GM19328 (cell line): ENCODE data around the gene RANBP1.

Experiments used
- ATAC-seq: cut with Tn5 transposase; IDR thresholded peaks from one replicate; pipeline ENCODE4 v1.9.1; 2021; ENCODE audit warnings: mild to moderate bottlenecking, moderate library complexity; ENCODE audit not compliant: unreplicated experiment

The RANBP1 gene

GRCh38 chr22:20087319-20088262 lies 28.3 kb upstream of the RANBP1 start:
- no peak for ATAC-seq

GRCh38 chr22:20088263-20088648 lies 27.6 kb upstream of the RANBP1 start:
- ATAC-seq, result no peak

DNA sequence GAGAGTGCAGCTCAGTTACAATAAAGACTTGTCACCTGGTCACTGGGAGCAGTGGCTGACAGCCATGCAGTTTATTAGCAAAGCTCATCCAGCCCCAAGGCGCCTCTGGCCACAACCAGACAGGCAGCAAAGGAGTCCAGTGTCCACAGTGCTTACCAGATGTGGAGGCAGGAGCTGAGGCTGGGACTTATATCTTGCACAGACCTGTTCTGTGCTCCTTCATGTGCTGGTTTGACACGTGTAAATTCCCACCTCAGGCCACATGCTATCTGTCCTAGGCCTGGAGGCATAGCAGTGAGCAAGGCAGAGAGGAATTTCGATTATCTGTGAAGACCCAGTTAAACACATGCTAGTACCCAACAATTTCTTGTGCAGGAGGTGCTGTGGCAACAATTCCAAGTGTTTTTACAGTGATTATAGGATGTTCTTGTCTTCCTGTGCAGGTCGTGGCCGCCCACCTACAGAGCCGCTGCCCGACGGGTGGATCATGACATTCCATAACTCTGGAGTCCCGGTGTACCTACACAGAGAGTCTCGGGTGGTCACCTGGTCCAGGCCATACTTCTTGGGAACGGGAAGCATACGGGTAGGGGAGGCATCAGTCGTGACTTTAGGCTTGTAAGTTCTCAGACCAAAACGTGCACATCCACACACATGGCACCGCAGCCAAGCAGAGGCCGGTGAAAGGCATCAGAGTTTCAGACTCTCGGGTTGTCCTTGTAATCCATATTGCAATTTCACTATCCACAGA lies 26.5 kb upstream of the RANBP1 start:
- ATAC-seq, result no peak

DNA sequence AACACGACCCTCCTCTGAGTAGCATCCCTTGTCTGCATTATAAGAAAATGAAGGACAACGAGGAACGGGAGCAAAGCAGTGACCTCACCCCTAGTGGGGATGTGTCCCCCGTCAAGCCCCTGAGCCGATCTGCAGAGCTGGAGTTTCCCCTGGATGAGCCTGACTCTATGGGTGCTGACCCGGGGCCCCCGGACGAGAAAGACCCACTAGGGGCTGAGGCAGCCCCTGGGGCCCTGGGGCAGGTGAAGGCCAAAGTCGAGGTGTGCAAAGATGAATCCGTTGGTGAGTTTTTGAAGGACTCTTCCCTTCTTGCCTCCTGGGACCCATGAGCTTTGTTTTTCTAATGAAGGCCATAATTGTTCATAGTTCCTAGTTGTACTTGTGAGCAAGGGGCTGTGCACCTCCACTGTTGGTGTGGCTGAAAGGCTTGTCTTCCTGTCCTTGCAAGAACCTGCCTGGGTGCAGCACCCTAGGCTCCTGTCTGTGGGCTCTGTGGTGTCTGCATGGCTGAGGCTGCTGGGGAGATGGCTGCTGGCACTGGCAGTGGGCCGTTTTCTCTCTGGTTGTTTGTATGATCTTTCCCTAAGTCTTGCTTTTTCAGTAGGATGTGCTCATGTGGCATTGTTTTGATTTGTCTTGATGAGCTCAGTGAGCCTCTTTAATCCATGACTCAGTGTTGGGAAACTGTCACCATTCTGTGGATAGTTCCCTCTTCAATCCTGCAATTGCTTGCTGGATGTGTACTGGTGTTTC lies 25.8 kb upstream of the RANBP1 start:
- no peak for ATAC-seq

DNA sequence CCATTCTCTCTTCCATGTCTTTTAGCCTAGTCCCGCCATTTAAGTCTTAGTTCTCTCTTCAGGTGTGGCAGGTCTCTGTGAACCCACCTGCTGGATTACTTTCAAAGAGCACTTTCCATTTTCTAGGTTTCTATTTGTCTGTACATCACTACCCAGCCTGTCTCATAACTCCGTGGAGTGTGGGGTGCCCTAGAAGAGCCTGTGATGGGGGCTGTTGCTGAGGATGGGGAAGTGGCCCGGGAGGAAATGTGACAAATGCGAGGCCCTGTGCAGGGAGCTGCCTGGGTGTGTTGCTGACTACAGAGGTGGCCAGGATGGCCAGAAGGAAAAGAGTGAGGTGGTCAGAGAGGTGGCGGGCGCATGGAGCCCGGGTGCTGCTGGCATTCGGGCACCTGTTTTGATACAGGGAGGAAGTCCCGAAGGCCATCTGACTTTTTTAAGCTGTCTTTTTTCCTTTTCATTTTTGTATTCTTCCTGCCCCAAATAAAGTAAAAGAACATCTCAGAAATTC lies 25.1 kb upstream of the RANBP1 start:
- ATAC-seq, result no peak

GRCh38 chr22:20091690-20092476 lies 24.0 kb upstream of the RANBP1 start:
- ATAC-seq, result no peak

DNA sequence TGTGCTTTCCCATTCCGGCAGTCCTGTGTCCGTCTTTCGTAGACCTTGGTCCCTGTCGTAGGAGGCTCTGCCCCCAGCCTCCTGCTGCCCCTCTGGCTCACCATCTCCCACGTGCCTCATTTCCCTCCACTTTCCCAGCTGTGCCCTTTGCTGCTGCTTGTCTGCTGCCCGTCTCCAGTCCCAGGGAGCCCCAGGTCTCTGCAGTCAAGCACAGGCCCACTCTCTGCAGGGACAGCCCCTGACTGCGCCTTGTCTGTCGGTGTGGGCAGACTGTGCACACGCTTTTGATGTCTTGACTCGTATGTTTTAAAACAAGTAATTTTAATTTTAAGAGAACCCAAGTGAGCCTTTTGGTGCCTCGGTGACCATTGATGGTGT lies 23.4 kb upstream of the RANBP1 start:
- no peak for ATAC-seq

DNA sequence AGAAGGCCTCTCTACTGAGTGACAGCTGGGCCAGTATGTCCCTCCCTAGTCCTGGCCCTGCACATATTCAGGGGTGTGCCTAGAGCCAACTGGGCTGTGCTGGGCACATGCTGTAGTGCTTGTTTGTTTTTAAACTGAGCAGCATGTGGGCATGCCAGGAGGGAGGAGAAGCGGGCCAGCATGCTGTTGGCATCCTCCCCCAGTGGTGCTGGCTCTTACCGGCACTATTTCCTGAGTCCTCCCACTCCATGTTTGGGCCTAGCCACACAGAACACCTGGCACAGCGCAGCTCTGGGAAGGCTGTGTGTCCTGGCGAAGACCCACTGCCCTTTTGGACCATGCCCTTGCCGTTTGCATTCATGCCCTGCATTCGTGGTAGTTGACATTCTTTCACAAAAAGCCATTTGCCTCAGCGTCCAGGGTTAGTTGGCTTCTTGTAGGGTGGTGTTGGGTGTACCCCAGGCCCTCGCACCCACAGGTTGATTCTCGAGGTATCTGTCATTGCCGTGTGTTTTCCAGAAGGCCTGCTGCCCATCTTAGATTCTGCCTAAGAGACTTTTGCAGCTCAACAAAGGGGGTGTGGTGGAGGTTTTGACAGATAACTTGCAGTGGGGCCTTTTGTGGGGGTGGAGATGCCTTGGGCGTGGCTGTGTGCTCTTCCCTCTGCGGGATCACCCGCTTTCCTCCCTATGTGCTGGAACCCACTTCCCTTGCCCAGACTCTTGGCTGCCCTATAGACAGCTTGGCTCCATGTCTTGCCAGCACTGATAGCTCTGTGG lies 22.3 kb upstream of the RANBP1 start:
- no peak for ATAC-seq

GRCh38 chr22:20094197-20094807 lies 21.6 kb upstream of the RANBP1 start:
- ATAC-seq, result no peak

DNA sequence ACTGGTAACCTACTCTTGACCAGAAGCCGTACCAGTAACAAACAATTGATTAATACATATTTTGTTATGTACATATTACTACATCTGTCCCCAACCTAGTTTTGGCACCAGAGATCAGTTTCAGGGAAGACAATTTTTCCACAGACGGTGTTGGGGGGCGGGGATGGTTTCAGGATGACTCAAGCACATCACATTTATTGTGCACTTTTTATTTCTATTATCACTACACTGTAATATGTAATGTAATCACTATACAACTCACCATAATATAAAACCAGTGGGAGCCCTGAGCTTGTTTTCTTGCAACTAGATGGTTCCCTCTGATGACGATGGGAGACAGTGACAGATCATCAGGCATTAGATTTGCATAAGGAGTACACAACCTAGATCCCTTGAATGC lies 20.4 kb upstream of the RANBP1 start:
- no peak for ATAC-seq

DNA sequence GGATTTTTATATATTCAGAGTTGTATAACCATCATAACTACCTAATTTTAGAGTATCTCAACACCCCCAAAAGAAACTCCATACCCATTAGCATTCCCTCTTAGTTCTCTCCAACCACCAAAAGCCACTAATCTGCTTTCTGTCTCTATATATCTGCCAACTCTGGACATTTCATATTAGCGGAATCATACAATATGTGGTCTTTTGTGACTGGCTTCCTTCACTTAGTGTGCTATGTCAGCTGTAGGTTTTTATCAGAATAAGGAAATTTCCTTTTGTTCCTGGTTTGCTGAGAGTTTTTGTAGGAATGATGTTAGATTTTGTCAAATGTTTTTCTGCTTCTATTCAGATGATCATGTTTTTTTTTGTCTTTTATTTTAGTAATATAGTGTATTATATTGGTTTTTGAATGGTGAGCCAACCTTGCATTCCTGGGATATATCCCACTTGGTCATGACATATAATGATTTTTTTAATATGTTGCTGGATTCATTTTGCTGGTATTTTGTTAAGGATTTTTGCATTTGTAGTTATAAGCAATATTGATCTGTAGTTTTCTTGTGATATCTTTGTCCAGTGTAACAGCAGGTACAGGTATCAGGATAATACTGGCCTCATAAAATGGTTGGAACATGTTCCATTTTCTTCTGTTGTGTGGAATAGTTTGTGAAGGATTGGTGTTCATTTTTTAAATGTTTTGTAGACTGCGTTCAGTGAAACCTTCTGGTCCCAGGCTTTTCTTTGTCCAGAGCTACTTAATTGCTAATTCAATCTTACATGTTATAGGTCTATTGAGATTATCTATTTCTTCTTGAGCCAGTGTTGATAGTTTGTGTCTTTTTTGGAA lies 19.1 kb upstream of the RANBP1 start:
- no peak for ATAC-seq

GRCh38 chr22:20099099-20099711 lies 16.7 kb upstream of the RANBP1 start:
- ATAC-seq, result no peak

GRCh38 chr22:20101638-20102037 lies 14.3 kb upstream of the RANBP1 start:
- ATAC-seq, result no peak

DNA sequence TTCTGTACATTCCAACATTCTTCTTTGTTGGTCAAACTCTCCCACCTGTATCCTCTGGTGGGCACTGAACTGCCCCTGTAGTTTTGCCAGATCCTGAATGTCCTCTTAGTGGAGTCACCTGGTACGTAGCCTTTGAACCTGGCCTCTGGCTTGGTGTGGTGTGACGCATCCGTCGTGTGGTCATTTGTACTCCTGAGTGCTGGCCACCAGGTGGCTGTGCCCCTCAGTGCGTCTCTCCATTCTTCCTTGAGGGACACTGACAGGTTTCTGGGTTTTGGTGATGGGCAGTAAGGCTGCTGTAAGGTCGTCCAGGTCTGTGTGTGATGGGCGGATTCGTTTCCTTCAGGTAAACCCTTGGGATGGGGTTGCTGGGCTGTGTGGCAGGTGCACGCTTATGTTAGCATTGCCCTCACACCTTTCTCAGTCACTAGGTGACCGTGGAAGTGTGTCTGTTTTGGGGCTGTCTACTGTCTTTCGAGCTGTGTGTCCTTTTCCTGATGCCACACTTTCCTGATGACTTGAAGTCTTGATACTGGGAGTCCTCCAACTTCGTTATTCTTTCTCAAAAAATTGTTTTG lies 13.6 kb upstream of the RANBP1 start:
- ATAC-seq, result no peak

- ATAC-seq, result no peak
These were observed 10.3 kb upstream of the RANBP1 start for GRCh38 chr22:20105456-20106204.

DNA sequence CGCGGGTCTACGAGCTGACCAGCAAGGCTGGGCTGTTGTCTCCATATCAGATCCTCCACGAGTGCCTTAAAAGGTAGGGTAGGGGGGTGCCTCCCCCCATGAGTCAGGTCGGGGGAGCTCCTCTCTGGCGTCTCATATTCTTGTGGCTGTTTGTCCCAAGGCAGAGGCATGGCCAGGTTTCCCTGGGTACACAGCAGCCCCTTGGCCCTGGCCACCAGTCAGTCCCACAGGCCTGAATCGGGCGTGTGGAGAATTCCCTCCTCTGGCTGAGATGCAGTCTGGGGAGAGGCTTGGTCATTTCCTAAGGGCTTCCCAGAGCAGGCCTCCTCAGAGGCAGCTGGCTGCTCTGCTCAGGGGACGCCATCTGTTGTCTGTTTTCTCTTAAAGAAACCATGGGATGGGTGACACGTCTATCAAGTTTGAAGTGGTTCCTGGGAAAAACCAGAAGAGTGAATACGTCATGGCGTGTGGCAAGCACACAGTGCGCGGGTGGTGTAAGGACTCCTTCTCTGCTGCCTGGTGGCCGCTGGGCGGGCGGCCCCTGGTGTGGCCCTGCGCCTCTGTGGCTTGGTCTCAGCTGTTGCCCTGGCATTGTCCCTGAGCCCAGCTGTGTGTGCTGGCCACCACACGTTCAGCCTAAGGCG lies 9.6 kb upstream of the RANBP1 start:
- no peak for ATAC-seq
